HG02884 (cell line): ENCODE data around the gene BCKDHB.

ENCODE experiments used
- ATAC-seq: cut with Tn5 transposase; IDR thresholded peaks from one replicate; pipeline ENCODE4 v1.9.1; 2021; ENCODE audit warnings: mild to moderate bottlenecking, moderate library complexity; ENCODE audit not compliant: unreplicated experiment

BCKDHB gene

GRCh38 chr6:80148220-80148619 is 41.7 kb downstream of the BCKDHB start:
- ATAC-seq, result peak; percentile 49

GRCh38 chr6:80151635-80152034 is 45.2 kb downstream of the BCKDHB start:
- no peak for ATAC-seq

- no peak for ATAC-seq
Measured at GRCh38 chr6:80154160-80154559, 47.7 kb downstream of the BCKDHB start.

- no peak for ATAC-seq
Measured at GRCh38 chr6:80156221-80156620, 49.8 kb downstream of the BCKDHB start.

DNA sequence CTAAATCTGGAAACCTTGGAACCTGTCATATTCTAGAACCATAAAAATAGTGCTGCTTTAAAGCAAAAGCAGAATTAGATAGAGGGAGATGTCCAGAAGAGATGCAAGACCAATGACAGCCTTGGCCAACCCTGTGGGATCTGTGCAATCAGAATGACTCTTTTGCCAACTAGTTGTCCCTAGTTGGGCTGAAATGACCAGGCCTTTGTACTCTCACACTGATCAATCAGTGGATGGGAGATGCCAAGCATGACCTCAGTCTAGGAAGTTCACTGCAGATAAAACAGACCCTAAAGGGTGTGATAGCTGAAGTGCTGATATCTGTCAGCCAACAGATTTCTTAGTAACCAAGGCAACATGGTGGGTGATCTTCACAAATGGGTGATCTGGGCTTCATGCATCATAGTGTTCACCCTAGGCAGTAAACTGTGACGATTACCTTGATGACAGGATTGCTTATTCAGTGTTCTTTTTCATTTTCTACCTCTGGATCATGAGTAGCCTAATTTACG is 52.1 kb downstream of the BCKDHB start:
- ATAC-seq, result no peak

- ATAC-seq, result no peak
Measured at GRCh38 chr6:80161434-80161833, 55.0 kb downstream of the BCKDHB start.

DNA sequence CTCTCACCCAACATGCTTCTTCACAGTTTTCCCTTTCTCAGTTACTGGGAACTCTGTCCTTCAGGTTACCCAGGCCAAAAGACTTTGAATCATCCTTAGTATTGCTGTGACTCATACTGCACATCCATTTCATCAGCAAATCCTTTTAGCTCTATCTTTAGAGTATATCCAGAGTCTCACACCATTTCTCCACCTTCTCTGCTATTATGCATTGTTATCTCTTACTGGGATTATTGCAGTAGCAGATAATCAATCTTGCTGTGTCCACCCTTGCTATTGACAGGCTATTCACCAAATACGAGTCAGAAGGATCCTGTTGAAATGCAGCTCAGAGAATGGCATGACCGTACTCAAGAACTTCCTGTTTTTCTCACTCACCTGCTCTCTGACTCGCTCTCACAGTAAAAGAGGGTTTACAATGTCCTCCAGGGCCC is 57.3 kb downstream of the BCKDHB start:
- ATAC-seq, result peak; percentile 79

DNA sequence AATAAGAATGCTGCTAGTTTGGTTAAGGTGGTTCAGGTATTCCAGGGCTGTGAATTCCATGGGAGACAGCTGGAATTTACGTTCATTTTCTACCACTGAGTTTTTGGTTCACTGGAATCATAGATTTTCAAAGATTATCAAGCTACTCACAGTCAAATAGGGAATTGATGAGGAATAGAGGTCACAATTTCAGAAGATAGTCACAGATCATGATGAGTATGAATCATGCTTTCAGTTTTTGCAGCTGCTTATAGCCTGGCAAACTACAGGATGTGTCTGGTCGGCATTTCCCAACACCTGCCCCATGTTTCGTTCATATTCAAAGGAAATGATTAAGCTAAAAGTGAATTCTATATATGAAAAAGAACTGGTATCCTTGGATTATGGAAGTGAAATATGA is 58.7 kb downstream of the BCKDHB start:
- peak; percentile 90 for ATAC-seq

GRCh38 chr6:80165819-80166218 is 59.3 kb downstream of the BCKDHB start:
- ATAC-seq, result no peak

GRCh38 chr6:80170433-80170832 is 64.0 kb downstream of the BCKDHB start:
- no peak for ATAC-seq

GRCh38 chr6:80173411-80173810 is 66.9 kb downstream of the BCKDHB start:
- ATAC-seq, result no peak

DNA sequence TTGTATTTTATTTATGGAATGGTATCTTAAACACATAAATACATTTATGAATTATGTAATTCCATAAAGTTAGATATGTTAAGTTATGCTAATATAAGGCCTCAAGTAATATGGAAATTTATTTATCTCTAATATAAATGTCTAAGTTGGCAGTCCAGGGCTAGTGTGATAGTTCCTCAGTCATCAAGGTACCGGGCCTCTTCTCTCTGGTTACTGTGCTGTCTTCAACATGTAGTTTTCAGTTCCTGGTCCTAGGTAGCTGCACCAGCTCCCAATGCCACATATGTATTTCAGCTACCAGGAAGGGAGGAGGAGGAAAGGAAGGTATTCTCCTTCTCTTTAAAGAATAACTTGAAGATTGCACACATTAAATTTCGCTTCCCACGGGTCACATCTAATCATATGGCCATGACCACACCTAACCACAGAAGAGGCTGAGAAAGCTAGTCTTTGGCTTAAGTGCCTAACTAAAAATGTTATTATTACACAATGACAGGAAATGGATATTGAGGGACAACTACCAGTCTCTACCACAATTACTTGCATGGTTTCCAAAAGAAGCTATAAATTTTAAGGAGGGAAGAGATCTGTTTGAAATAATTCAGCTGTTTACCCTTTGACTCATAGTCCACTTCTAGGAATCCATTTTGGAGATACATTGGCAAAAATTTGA is 68.6 kb downstream of the BCKDHB start:
- no peak for ATAC-seq

GRCh38 chr6:80179695-80180094 is 73.2 kb downstream of the BCKDHB start:
- peak; percentile 39 for ATAC-seq

DNA sequence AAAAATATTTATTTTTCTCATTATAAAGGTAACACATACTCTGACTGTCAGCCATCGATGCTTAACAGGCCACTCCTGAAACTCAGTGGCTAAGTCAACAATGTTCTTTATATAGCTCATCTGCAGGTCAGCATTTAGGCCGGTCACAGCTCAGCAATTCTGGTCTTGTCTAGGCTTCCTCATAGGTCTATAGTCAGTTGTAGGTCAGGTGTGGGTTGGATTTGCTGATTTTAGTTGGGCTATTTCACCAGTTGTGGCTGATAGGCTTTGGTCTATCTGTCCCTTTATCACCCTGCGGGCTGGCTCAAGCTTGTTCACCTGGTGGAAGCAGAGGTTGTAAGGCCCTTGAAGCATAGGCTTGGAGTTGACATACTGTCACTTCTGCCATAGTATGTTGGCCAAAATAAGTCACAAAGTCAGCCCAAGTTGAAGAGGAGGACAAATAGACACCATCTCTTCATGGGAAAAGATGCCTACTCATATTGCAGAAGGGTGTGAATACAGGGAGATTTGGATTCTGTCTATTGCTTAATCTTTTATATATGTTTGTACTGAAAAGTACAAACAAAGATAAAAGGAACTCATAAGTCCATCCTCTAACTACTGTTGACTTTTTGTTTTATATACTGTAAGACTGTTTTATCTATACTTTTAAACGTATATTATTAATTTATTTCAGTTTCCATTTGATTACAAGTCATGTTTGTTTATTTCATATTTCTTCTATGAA is 75.0 kb downstream of the BCKDHB start:
- ATAC-seq, result peak; percentile 78

DNA sequence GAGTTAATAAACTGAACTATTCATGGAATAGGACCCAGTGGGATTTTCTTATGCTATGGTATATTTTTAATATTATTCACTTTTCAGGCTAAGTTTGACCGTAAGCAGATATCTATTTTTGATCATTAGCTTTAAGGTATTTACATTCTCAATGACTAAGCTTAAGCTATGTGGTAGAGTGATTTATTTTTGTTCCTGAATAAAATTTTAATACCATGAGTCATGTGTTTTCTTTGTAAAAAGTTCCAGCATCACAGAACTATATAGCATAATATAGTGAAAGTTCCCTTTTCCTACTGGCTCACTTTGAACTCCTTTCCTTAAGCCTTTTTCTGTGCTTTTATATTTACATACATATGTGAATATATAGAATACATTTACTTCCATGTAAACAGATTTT is 75.8 kb downstream of the BCKDHB start:
- ATAC-seq, result no peak

DNA sequence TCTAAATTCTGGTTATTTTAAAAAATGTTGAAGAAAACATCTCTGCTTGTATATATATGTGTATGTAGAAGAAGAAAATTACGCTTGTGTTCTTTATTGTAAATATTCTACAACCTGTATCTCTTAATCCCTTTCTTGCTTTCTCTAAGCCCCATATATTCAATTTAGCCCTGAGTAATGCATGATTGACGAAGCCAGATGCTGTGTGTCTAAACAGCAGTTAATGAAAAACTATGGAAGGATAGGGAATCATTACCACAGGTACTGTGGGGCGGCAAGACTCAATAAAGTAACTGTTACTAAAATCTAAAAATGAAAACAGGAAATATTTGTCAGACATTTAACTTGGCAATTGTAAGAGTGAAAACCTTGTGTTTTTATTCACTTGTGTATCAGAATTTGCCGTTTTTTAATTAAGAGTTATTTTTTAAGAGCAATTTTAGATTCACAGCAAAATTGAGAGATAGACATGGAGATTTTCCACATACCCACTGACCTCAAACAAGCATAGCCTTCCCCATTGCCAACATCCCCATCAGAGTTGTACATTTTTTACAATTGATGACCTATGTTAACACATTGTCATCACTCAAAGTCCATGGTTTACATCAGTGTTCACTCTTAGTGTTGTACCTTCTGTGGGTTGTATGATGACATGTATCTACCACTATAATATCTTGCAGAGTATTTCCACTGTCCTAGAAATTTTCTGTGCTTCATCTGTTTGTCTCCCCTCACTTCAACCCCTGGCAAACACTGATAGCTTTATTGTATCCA is 76.7 kb downstream of the BCKDHB start:
- ATAC-seq, result no peak

DNA sequence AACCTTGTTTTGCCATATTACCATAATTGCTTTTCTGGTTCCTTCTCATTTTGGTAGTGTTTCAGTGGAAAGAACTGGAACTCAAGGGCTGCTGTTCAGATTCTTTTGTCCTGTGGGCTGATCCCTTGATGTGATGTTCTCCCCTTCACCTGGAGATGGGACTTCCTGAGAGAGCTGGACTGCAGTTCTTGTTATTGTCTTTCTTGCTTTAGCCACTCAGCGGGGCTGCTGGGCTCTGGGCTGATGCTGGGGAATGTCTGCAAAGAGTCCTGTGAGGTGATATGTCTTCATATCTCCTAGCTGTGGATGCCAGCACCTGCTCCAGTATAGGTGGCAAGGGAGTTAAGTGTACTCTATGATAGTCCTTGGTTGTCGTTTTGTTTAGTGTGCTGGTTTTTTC is 79.0 kb downstream of the BCKDHB start:
- ATAC-seq, result no peak

GRCh38 chr6:80186082-80186481 is 79.6 kb downstream of the BCKDHB start:
- ATAC-seq, result no peak

DNA sequence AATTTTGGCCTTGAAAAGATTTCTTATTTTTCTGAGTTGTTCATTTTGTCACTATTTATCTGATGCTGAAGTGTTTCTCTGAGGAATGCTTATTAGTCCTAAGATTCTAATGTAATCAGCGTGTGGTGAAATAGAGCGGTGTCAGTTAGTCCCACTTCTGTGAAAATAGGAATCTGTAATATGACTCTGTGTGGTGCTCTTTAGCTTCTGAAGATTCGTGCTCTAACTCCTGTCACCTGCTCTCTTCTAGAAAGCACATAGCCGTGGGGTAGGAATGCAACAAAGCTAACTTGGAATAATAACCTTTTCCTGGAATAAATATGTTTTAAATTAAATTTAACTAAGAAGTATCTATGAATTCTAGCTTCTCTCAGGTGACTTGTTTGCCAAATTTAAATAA is 90.4 kb downstream of the BCKDHB start:
- no peak for ATAC-seq

DNA sequence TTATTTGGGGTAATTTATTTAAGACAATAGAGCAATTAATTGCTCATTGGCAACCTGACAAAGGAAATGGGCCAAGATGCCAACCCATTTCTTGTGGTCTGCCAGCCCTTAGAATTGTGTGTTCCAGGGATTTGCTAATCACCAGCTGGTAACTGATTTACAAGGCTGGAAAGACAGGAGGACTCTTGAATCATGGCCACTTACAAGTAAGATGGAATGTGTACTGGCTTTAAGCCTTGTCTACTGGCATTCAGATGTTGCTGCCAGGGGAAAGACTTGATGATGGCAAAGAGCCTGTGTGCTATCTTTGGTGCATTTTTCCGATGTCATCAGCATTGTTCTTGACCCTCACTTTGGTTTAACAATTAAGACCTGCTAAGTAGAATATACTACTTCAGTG is 91.0 kb downstream of the BCKDHB start:
- ATAC-seq, result no peak

GRCh38 chr6:80197986-80198385 is 91.5 kb downstream of the BCKDHB start:
- ATAC-seq, result no peak

GRCh38 chr6:80203283-80203682 is 96.8 kb downstream of the BCKDHB start:
- no peak for ATAC-seq
